Right cardiac atrium (tissue), 5 donors: ENCODE data around the gene RPAP2. TPM values are rescaled to one million over a fixed set of nuclear protein-coding genes. Genes with fewer than 3 reads are reported as not detected.
"Not testable (repeated sequence)": the region's sequence is repeated elsewhere in the genome, so short reads cannot be mapped to it uniquely, and the experiment has no call there.

Experiments
- ATAC-seq, 2 donors: fragments of 200-7000 bp; cut with Tn5 transposase; one replicate each; pipeline versions ENCODE4 v1.8.0 to v1.9.1; 2020; ENCODE audit warnings: moderate library complexity in 2 of 2, mild to moderate bottlenecking in 1 of 2
- DNase-seq, 3 donors: peaks; one replicate each; pipeline ENCODE4 v3.0.0-alpha.2; 2020
- H3K27ac ChIP-seq: one replicate; pipeline ENCODE4 v1.5.1; 2013; ENCODE audit warnings: mild to moderate bottlenecking, low read length, control low read depth, moderate library complexity
- H3K27me3 ChIP-seq: one replicate; pipeline ENCODE4 v1.6.1; 2013; ENCODE audit not compliant: control insufficient read depth, insufficient read depth
- H3K4me1 ChIP-seq: one replicate; pipeline ENCODE4 v1.6.1; 2013; ENCODE audit warnings: low read length; ENCODE audit not compliant: control insufficient read depth, insufficient read depth
- H3K4me3 ChIP-seq: one replicate; pipeline ENCODE4 v1.5.1; 2013; ENCODE audit warnings: low read length, control low read depth
- H3K9me3 ChIP-seq: one replicate; pipeline ENCODE4 v1.6.1; 2013; ENCODE audit warnings: low read length; ENCODE audit not compliant: control insufficient read depth
- WGBS: extraction: QIAGEN DNeasy Blood & Tissue Kit; methylation state at CpG from one replicate; pipeline ENCODE4 v1.1.7; 2013; 5-methylcytosine and 5-hydroxymethylcytosine counted together
- intact Hi-C, 4 donors: fragments of 100-400 bp; cut with DNase I; formaldehyde crosslinking; loops; one replicate each; pipeline versions ENCODE4 v1.11.0 to v1.14.0; 2022 to 2023
- long read RNA-seq, 4 donors: library from polyadenylated mRNA; unstranded; transcript quantifications; one replicate each; pipeline ENCODE4 v2.0.0, GENCODE V29; 2020 to 2021
- polyA plus RNA-seq: library from polyadenylated mRNA; stranded (reverse); fragments of 200-250 nt; gene quantifications from one replicate; pipeline ENCODE4 v1.2.3, GENCODE V29; 2013
- total RNA-seq, 4 donors: library from RNA; stranded (reverse); fragmentation: NEBNext Ultra II Directional; extraction: Animal tissue kit (Norgen Biotek cat#: 25700); gene quantifications; one replicate each; pipeline ENCODE4 v1.2.1, GENCODE V29; 2021
- donor health status: healthy with polysubstance abuse.
- donor health status: DM: no; HTN: yes; CAD: no.
- donor health status: DM: no; HTN: no; CAD: no.
- donor health status: DM: no; HTN: yes; CAD: no; lungs with severe emphysema.
- donor health status: DM: yes; HTN: yes; CAD: no.

RPAP2 gene
- total RNA-seq (10 to 100 TPM; 23.0 to 31.1 (median 27.3) TPM), polyA plus RNA-seq (9.0 TPM)
- long read RNA-seq, donor 1, full-length matches to known transcripts = 12 of 21 reads
- long read RNA-seq, donor 1, partial matches to known transcripts = 3 of 21 reads
- long read RNA-seq, donor 1, other reads (novel, unspliced or antisense) = 6 of 21 reads
- long read RNA-seq, donor 2, full-length matches to known transcripts = 4 of 6 reads
- long read RNA-seq, donor 2, partial matches to known transcripts = 1 of 6 reads
- long read RNA-seq, donor 2, other reads (novel, unspliced or antisense) = 1 of 6 reads
- long read RNA-seq, donor 3, full-length matches to known transcripts = 19 of 43 reads
- long read RNA-seq, donor 3, partial matches to known transcripts = 4 of 43 reads
- long read RNA-seq, donor 3, other reads (novel, unspliced or antisense) = 20 of 43 reads
- long read RNA-seq, donor 4, full-length matches to known transcripts = 4 of 6 reads
- long read RNA-seq, donor 4, partial matches to known transcripts = 0 of 6 reads
- long read RNA-seq, donor 4, other reads (novel, unspliced or antisense) = 2 of 6 reads

- peak within 1 kb of the TSS; percentile 53 for H3K4me3 ChIP-seq
- peak within 1 kb of the TSS; percentile 96 for H3K27ac ChIP-seq
- no peaks in the 10 kb centered on the region for H3K9me3 ChIP-seq
- ATAC-seq (peak; percentile 100), DNase-seq (peak; percentile 86 to 93 (median 92))
- under 1% methylated on average over 76 of the region's 76 CpGs for WGBS
- H3K27me3 ChIP-seq = no peaks in the 10 kb centered on the region
- intact Hi-C loops = no loop called here
- no peaks in the 10 kb centered on the region for H3K4me1 ChIP-seq
Measured at GRCh38 chr1:92298573-92299476, at the start of gene RPAP2, which contains the start of gene GLMN. RPAP2 (plus strand) TSS chr1:92299059; CDS start chr1:92299074, 15 bp downstream. GLMN (minus strand) TSS chr1:92298987; CDS start chr1:92297999, 988 bp downstream.

GRCh38 chr1:92254714-92255113 lies 44.1 kb upstream of the RPAP2 start:
- intact Hi-C loops = not testable (repeated sequence)
- WGBS = 79% methylated on average over 3 of the region's 3 CpGs

GRCh38 chr1:92259350-92259749 lies 39.5 kb upstream of the RPAP2 start:
- DNase-seq (no peak), ATAC-seq (no peak)
- 96% methylated on average over 1 of the region's 1 CpG for WGBS
- Histone ChIP-seq H3K4me3 (no peak overlapping the region), H3K27ac (no peak overlapping the region), H3K4me1 (no peaks in the 10 kb centered on the region), H3K9me3 (no peaks in the 10 kb centered on the region), H3K27me3 (no peaks in the 10 kb centered on the region)
- intact Hi-C loops = no loop called here

More at GRCh38 chr1:92254714-92255113, 44.1 kb upstream of the RPAP2 start:
- H3K4me3 ChIP-seq, H3K9me3 ChIP-seq, H3K27ac ChIP-seq, H3K27me3 ChIP-seq, ATAC-seq, DNase-seq, H3K4me1 ChIP-seq: not testable (repeated sequence)

GRCh38 chr1:92262516-92262915 lies 36.3 kb upstream of the RPAP2 start:
- H3K4me3 ChIP-seq = no peak overlapping the region
- ATAC-seq (no peak), DNase-seq (no peak)
- H3K27ac ChIP-seq = no peak overlapping the region
- intact Hi-C loops = no loop called here
- 61% methylated on average over 3 of the region's 3 CpGs for WGBS
- no peaks in the 10 kb centered on the region for H3K27me3 ChIP-seq
- no peaks in the 10 kb centered on the region for H3K4me1 ChIP-seq
- H3K9me3 ChIP-seq = no peaks in the 10 kb centered on the region

GRCh38 chr1:92273039-92273438 lies 25.8 kb upstream of the RPAP2 start:
- intact Hi-C loops = no loop called here
- 71% methylated on average over 1 of the region's 1 CpG for WGBS
- Histone ChIP-seq H3K4me3 (no peak overlapping the region), H3K27me3 (no peaks in the 10 kb centered on the region), H3K9me3 (no peaks in the 10 kb centered on the region), H3K4me1 (no peaks in the 10 kb centered on the region), H3K27ac (no peak overlapping the region)
- DNase-seq = no peak
- ATAC-seq = no peak

GRCh38 chr1:92274939-92275338 lies 23.9 kb upstream of the RPAP2 start:
- H3K9me3 ChIP-seq = no peaks in the 10 kb centered on the region
- no peaks in the 10 kb centered on the region for H3K4me1 ChIP-seq
- WGBS = 96% methylated on average over 1 of the region's 1 CpG
- H3K4me3 ChIP-seq = no peak overlapping the region
- ATAC-seq (no peak), DNase-seq (no peak)
- intact Hi-C loops = no loop called here
- H3K27me3 ChIP-seq = no peaks in the 10 kb centered on the region
- no peak overlapping the region for H3K27ac ChIP-seq

GRCh38 chr1:92276082-92276481 lies 22.8 kb upstream of the RPAP2 start:
- intact Hi-C loops = no loop called here
- WGBS = 96% methylated on average over 3 of the region's 3 CpGs
- ATAC-seq = no peak
- Histone ChIP-seq H3K9me3 (no peaks in the 10 kb centered on the region), H3K4me3 (no peak overlapping the region), H3K27ac (no peak overlapping the region), H3K4me1 (no peaks in the 10 kb centered on the region), H3K27me3 (no peaks in the 10 kb centered on the region)
- DNase-seq = no peak

- intact Hi-C loops = no loop called here
- Histone ChIP-seq H3K9me3 (no peaks in the 10 kb centered on the region), H3K27me3 (no peaks in the 10 kb centered on the region), H3K4me1 (no peaks in the 10 kb centered on the region), H3K27ac (no peak overlapping the region), H3K4me3 (no peak overlapping the region)
- no peak for ATAC-seq
- WGBS = 90% methylated on average over 4 of the region's 4 CpGs
- no peak for DNase-seq
Measured at GRCh38 chr1:92277105-92277723, 21.6 kb upstream of the RPAP2 start.

GRCh38 chr1:92279781-92280180 lies 19.1 kb upstream of the RPAP2 start:
- peak in 1 of 3 donors; percentile 27 for DNase-seq
- H3K4me1 ChIP-seq, H3K4me3 ChIP-seq, H3K27me3 ChIP-seq, H3K9me3 ChIP-seq, intact Hi-C loops, ATAC-seq, H3K27ac ChIP-seq: not testable (repeated sequence)
- 97% methylated on average over 15 of the region's 15 CpGs for WGBS

GRCh38 chr1:92281411-92281810 lies 17.4 kb upstream of the RPAP2 start:
- ATAC-seq, intact Hi-C loops, H3K4me3 ChIP-seq, H3K27me3 ChIP-seq, H3K9me3 ChIP-seq, H3K4me1 ChIP-seq, H3K27ac ChIP-seq, DNase-seq: not testable (repeated sequence)
- 95% methylated on average over 2 of the region's 2 CpGs for WGBS
